Fibroblast of the aortic adventitia (primary cell): ENCODE data around the gene MYH8. TPM values are rescaled to one million over a fixed set of nuclear protein-coding genes. Genes with fewer than 3 reads are reported as not detected.

Experiments
- DNase-seq: peaks from one replicate; pipeline ENCODE4 v3.0.0-alpha.2; 2010; ENCODE audit warnings: low read depth
- H3K4me3 ChIP-seq: 2 replicates; pipeline ENCODE4 v1.5.1; 2011; ENCODE audit warnings: low read depth, mild to moderate bottlenecking, control low read depth, low read length, moderate library complexity
- CTCF ChIP-seq: IDR thresholded peaks from 2 replicates; pipeline ENCODE4 v1.5.1; 2011; ENCODE audit warnings: mild to moderate bottlenecking, low read length, control low read depth, inconsistent platforms; ENCODE audit not compliant: insufficient read depth
- total RNA-seq: library from RNA; depleted of rRNA; stranded (reverse); fragments of >200 nt; gene quantifications from 2 replicates; pipeline ENCODE4 v1.2.3, GENCODE V29; 2012; ENCODE audit warnings: low replicate concordance

Gene MYH8
- total RNA-seq, 1 donor = not detected

GRCh38 chr17:10420811-10421210, 939 bp downstream of the MYH8 start:
- H3K4me3 ChIP-seq = no peak overlapping the region
- DNase-seq = no peak

GRCh38 chr17:10417431-10417830, 4.3 kb downstream of the MYH8 start:
- DNase-seq = no peak
- TF ChIP-seq CTCF = no peak

More at GRCh38 chr17:10420811-10421210, 939 bp downstream of the MYH8 start:
- TF ChIP-seq CTCF = no peak

GRCh38 chr17:10415161-10415560, 6.6 kb downstream of the MYH8 start:
- no peak for TF ChIP-seq CTCF
- H3K4me3 ChIP-seq = no peak overlapping the region
- DNase-seq = no peak

More at GRCh38 chr17:10417431-10417830, 4.3 kb downstream of the MYH8 start:
- no peak overlapping the region for H3K4me3 ChIP-seq

- no peak for TF ChIP-seq CTCF
- H3K4me3 ChIP-seq = no peak overlapping the region
- DNase-seq = no peak
Observed at GRCh38 chr17:10403589-10403988, 18.2 kb downstream of the MYH8 start.

GRCh38 chr17:10398352-10398751, 23.4 kb downstream of the MYH8 start:
- no peak for TF ChIP-seq CTCF
- no peak overlapping the region for H3K4me3 ChIP-seq
- no peak for DNase-seq

GRCh38 chr17:10396524-10397163, 25.1 kb downstream of the MYH8 start:
- DNase-seq = no peak
- TF ChIP-seq CTCF = no peak
- H3K4me3 ChIP-seq = no peak overlapping the region
